ENCODE measurements around the gene SH3RF3.
A peak's percentile ranks its signal among the peaks of the same experiment; 100 is the strongest.

SH3RF3 gene

DNA sequence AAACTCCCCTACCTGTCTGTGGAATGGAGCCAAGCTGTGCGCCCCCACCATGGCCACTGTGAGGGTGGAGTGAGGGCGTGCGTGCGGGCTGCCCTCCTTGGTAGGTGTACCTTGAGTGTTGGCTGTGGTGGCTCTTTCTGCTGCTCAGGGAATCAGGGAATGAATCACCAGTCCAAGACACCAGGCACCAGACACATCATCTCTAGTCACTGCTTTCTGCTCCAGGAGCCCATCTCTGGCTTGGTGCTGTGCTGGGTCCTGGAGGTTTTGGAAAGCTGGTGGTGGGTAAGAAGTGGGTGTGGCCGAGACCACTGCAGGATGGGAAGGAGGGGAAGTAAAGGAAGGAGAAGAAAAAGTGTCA, 274.8 kb downstream of the SH3RF3 start:
- no peak for DNase-seq (ENCODE audit: low read depth in 1 of 2, low spot score in 1 of 2)
- in situ Hi-C loops (cut with HindIII; ENCODE audit: low pct_unique_long_range_greater_than_20kb, low sequenced_read_pairs), result no loop called here
- TF ChIP-seq JUND (IDR thresholded peaks at IDR 0.05; ENCODE audit: low read depth), result no peak

GRCh38 chr2:109404681-109405080, 275.7 kb downstream of the SH3RF3 start:
- in situ Hi-C loops (cut with HindIII; ENCODE audit: low pct_unique_long_range_greater_than_20kb, low sequenced_read_pairs), result no loop called here
- no peak for DNase-seq (ENCODE audit: low read depth in 1 of 2, low spot score in 1 of 2)
- no peak for TF ChIP-seq JUND (IDR thresholded peaks at IDR 0.05; ENCODE audit: low read depth)

- no peak for TF ChIP-seq JUND (IDR thresholded peaks at IDR 0.05; ENCODE audit: low read depth)
- in situ Hi-C loops (cut with HindIII; ENCODE audit: low pct_unique_long_range_greater_than_20kb, low sequenced_read_pairs), result no loop called here
- no peak for DNase-seq (ENCODE audit: low read depth in 1 of 2, low spot score in 1 of 2)
These were observed 276.9 kb downstream of the SH3RF3 start for GRCh38 chr2:109405873-109406272.

DNA sequence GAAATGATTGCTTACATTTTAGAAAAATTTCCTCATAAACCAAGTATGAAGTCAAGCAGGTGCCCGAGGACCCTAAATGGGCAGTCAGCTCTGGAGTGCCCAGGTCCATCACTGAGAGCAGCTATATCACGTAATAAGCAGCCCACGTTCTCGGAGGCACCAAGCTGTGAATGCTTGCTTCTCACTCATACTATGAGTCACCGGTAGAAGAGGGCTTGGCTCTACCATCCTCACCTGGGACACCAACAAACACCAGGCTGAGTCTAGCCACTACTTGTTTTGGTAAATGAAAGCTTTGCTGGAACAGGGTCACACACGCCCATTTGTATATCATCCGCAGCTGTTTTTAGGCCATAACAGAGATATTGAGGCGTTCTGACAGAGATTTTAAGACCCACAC, 277.3 kb downstream of the SH3RF3 start:
- TF ChIP-seq JUND (IDR thresholded peaks at IDR 0.05; ENCODE audit: low read depth), result no peak
- DNase-seq (ENCODE audit: low read depth in 1 of 2, low spot score in 1 of 2), result no peak
- in situ Hi-C loops (cut with HindIII; ENCODE audit: low pct_unique_long_range_greater_than_20kb, low sequenced_read_pairs), result no loop called here

DNA sequence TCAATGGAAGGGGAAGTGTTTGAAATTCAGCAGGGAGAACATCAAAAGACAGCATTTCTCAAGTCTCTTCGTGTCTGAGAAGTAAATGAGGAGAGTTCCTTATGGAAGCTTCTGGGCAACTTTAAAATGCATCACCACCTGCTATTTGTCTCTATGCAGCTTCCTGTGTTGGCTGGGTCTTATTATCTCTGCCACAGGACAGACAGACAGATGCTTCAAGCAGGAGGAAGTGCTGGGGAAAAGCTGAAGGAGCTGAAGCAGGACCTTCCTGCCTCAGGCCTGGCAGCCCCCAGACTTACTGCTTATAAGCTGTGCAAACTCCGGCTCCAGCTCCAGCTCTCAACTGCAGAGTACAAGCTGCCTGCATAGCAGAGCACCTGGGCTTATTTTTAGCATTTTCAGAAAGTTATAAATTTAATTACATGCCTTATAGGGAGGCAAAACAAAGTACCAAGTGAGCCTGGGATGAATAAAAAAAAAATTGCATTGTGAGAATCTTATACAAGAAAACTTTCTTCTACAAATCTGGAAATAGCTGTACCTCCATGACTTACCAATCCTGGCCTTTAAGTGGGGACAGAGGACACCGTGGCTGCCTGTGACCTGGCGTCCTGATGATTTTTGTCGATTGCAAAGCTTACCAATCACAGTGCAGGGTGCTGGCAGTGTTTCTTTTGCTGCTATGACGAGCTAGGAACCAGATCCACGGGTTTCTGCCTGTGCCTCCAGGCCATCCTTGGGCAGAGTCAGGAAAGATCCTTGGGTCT, 278.5 kb downstream of the SH3RF3 start:
- TF ChIP-seq JUND (IDR thresholded peaks at IDR 0.05; ENCODE audit: low read depth), result no peak
- DNase-seq (ENCODE audit: low read depth in 1 of 2, low spot score in 1 of 2), result peak; percentile 79 to 93
- in situ Hi-C loops (cut with HindIII; ENCODE audit: low pct_unique_long_range_greater_than_20kb, low sequenced_read_pairs), result no loop called here

GRCh38 chr2:109408043-109408335, 279.0 kb downstream of the SH3RF3 start:
- in situ Hi-C loops (cut with HindIII; ENCODE audit: low pct_unique_long_range_greater_than_20kb, low sequenced_read_pairs), result no loop called here
- no peak for DNase-seq (ENCODE audit: low read depth in 1 of 2, low spot score in 1 of 2)
- no peak for TF ChIP-seq JUND (IDR thresholded peaks at IDR 0.05; ENCODE audit: low read depth)

DNA sequence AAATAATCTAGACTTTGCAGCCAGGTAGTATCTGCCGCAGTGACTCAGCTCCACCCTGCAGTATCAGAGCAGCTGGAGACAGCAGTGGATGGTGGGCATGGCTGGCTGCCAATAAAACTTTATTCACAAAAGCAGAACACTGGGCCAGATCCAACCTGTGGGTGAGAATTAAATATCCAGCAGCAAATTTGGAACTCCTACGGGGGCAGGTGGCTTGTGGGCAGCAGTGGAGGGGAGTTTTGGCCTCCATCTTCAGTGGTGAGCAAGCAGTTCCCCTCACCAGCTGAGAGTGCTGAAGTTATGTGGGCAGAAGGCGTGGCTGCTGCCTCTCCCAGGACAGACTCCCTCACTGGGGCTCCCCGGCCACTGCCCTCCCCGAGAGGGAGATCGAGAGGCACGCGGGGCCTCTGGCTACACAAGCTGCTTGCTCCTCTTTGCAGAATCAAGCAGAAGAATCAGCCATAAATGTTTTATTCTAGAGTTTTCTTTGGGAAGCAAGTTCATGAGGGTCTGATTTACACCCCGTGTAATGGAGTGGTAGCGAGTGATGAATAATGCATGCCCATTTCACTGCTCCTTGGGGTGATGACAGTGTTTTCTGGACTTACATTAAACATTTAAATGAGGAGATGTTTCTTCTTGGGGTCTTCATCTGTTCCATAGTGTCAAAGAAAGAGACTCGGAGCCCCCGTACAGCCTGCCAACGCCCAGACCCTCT, 280.5 kb downstream of the SH3RF3 start:
- no peak for DNase-seq (ENCODE audit: low read depth in 1 of 2, low spot score in 1 of 2)
- in situ Hi-C loops (cut with HindIII; ENCODE audit: low pct_unique_long_range_greater_than_20kb, low sequenced_read_pairs), result no loop called here
- no peak for TF ChIP-seq JUND (IDR thresholded peaks at IDR 0.05; ENCODE audit: low read depth)

GRCh38 chr2:109410039-109410815, 281.2 kb downstream of the SH3RF3 start:
- TF ChIP-seq JUND (IDR thresholded peaks at IDR 0.05; ENCODE audit: low read depth), result no peak
- no peak for DNase-seq (ENCODE audit: low read depth in 1 of 2, low spot score in 1 of 2)

DNA sequence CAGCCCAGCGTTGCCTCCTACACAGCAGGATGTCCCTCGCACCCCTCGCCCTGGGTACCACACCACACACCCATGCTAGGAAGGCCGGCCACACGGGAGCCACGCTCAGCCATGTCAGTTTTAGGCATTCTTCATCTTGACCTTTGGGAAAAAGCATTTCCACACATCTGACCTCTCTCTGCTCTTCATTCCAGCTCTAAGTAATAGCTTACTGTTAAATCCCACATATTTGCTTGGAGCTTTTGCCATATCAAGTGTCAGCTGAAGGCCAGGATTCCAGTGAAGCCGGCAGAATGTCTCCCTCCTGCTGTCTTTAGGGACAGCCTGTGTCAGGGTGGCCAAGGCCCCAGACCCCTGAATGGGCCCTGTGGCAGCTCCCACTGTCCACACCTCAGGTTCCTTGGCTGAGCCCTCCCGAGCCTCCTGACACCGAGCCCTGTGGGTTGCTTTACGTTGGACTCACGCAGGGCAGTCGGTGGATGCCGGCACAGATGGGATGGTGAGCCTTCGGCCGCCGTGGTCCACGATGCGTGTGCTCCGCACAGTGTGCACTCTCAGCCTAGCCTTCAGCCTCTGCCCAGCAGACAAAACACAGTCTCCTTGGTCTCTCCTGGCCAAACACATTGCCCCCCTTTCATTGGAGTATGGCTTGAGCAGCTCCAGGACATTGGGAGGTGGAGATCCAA, 282.8 kb downstream of the SH3RF3 start:
- in situ Hi-C loops (cut with HindIII; ENCODE audit: low pct_unique_long_range_greater_than_20kb, low sequenced_read_pairs), result no loop called here
- no peak for DNase-seq (ENCODE audit: low read depth in 1 of 2, low spot score in 1 of 2)
- no peak for TF ChIP-seq JUND (IDR thresholded peaks at IDR 0.05; ENCODE audit: low read depth)

More at GRCh38 chr2:109410039-109410815, 281.2 kb downstream of the SH3RF3 start:
- in situ Hi-C loops (cut with HindIII; ENCODE audit: low pct_unique_long_range_greater_than_20kb, low sequenced_read_pairs), result no loop called here

DNA sequence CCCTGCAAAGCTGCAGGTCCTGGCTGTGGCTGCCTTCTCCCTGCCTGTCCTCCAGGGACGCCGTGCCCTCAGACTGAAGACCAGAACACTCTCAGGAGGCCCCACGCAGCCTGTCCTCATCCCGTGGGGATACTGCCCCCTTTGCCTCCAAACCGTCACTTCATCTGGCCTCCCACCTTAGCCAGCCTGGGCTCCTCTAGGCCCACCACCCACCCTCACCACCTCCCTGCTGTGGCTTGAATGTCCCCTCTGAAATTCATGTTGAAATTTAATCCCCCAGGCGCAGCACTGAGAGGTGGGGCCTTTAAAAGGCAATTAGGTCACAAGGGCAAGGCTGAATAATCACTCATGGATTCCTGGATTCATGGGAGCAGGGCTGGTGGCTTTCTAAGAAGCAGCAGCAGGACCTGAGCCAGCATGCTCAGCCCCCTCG, 286.6 kb downstream of the SH3RF3 start:
- no peak for TF ChIP-seq JUND (IDR thresholded peaks at IDR 0.05; ENCODE audit: low read depth)
- in situ Hi-C loops (cut with HindIII; ENCODE audit: low pct_unique_long_range_greater_than_20kb, low sequenced_read_pairs), result no loop called here
- DNase-seq (ENCODE audit: low read depth in 1 of 2, low spot score in 1 of 2), result no peak

DNA sequence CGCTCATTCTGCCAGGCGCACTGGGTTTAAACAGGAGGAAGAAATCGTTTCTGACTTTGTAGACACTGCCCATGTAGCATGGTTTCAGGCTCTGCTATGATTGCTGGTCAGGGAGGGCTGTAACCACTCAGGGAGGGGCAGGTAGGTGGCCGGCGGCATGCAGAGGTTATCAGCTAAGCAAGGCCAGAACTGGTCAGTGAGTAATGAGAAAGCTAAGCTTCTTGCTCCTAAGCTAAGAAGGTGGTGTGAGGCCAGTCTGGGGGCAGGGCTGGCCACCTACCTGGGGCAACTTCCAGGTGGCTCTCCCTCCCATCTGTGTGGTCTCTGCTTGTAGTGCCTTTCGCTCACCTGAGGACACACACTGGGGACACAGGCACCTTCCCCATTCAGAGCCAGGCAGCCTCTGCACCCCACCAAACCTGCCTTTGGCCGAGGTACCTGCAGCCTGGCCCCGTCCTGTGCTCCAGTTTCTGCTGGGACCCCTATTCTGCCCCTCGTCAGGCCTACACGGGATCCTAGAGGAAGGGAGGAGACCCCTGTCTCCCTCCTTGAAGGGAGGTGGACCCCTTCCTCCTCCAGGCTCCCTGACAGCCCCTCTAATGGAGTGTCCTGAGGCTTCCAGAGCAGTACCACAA, 288.8 kb downstream of the SH3RF3 start:
- TF ChIP-seq JUND (IDR thresholded peaks at IDR 0.05; ENCODE audit: low read depth), result no peak
- in situ Hi-C loops (cut with HindIII; ENCODE audit: low pct_unique_long_range_greater_than_20kb, low sequenced_read_pairs), result no loop called here
- no peak for DNase-seq (ENCODE audit: low read depth in 1 of 2, low spot score in 1 of 2)

GRCh38 chr2:109418716-109419115, 289.7 kb downstream of the SH3RF3 start:
- no peak for TF ChIP-seq JUND (IDR thresholded peaks at IDR 0.05; ENCODE audit: low read depth)
- in situ Hi-C loops (cut with HindIII; ENCODE audit: low pct_unique_long_range_greater_than_20kb, low sequenced_read_pairs), result no loop called here
- DNase-seq (ENCODE audit: low read depth in 1 of 2, low spot score in 1 of 2), result no peak
